KMS-11 (cell line): ENCODE measurements around the gene ATP13A4.

Experiments used
- H2AFZ ChIP-seq: fragments of 200-600 bp; sonication (generic); 2 replicates; pipeline ENCODE4 v1.6.1; 2016; ENCODE audit warnings: antibody characterized with exemption, mixed run types, low read depth
- H3K27ac ChIP-seq: fragments of 200-600 bp; sonication (generic); 2 replicates; pipeline ENCODE4 v1.6.1; 2016; ENCODE audit warnings: mild to moderate bottlenecking, mixed run types
- H3K27me3 ChIP-seq: fragments of 200-600 bp; sonication (generic); 2 replicates; pipeline ENCODE4 v1.6.1; 2017; ENCODE audit warnings: mild to moderate bottlenecking, low read depth, mixed run types, moderate library complexity; ENCODE audit not compliant: insufficient read depth
- H3K36me3 ChIP-seq: fragments of 200-600 bp; sonication (generic); 2 replicates; pipeline ENCODE4 v1.6.1; 2017; ENCODE audit warnings: mild to moderate bottlenecking, mixed run types; ENCODE audit not compliant: insufficient read depth
- H3K4me1 ChIP-seq: fragments of 200-600 bp; sonication (generic); 2 replicates; pipeline ENCODE4 v1.6.1; 2016; ENCODE audit warnings: mild to moderate bottlenecking, low read depth, mixed run types; ENCODE audit not compliant: poor library complexity, severe bottlenecking
- H3K4me2 ChIP-seq: fragments of 200-600 bp; sonication (generic); 2 replicates; pipeline ENCODE4 v1.7.0; 2016; ENCODE audit warnings: mild to moderate bottlenecking, mixed run types
- H3K4me3 ChIP-seq: fragments of 200-600 bp; sonication (generic); IDR thresholded peaks from 2 replicates; pipeline ENCODE4 v1.6.1; 2017; ENCODE audit warnings: low read depth, low read length, mixed read lengths; ENCODE audit not compliant: insufficient read depth
- H3K79me2 ChIP-seq: fragments of 200-600 bp; sonication (generic); 2 replicates; pipeline ENCODE4 v1.6.1; 2016; ENCODE audit warnings: low read depth, mixed run types; ENCODE audit not compliant: insufficient read depth
- H3K9ac ChIP-seq: fragments of 200-600 bp; sonication (generic); 2 replicates; pipeline ENCODE4 v1.6.1; 2016; ENCODE audit warnings: mild to moderate bottlenecking, mixed run types
- H4K20me1 ChIP-seq: fragments of 200-600 bp; sonication (generic); 2 replicates; pipeline ENCODE4 v1.6.1; 2016; ENCODE audit warnings: mild to moderate bottlenecking, mixed run types; ENCODE audit not compliant: insufficient read depth
- CTCF ChIP-seq: fragments of 200-600 bp; sonication (generic); conservative IDR thresholded peaks from 2 replicates; pipeline ENCODE4 v1.6.1; 2017; ENCODE audit warnings: low read depth, mild to moderate bottlenecking, antibody characterized with exemption, low read length, moderate library complexity, mixed read lengths

ATP13A4 gene

DNA sequence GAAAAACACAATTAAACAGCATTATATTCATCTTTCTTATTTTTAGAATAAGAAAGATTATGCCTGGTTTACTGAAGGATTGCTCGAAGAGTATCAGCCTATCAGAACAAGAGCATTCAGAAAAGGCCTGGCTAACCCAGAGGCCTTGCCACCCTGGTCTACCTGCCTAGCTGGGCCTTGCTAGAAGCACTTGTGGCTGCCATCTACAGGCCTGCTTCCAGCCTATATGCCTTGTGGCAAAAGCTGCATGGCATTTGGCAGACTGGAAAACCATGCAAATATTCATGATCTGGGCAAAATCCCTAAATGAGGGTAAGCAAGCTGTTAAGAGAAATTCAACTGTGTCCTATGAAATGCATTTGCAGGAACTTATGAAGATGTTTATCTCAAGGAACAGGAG lies 9.3 kb upstream of the ATP13A4 start:
- Histone ChIP-seq H3K9ac (no peak overlapping the region), H3K27me3 (no peaks in the 10 kb centered on the region), H3K4me3 (no peak overlapping the region), H3K4me2 (no peak overlapping the region), H2AFZ (no peak overlapping the region), H3K27ac (no peak overlapping the region), H4K20me1 (no peaks in the 10 kb centered on the region), H3K36me3 (no peaks in the 10 kb centered on the region), H3K79me2 (no peaks in the 10 kb centered on the region), H3K4me1 (no peaks in the 10 kb centered on the region)
- 0 out of 2 replicates have a peak, but pooled peaks have one; percentile 20 for TF ChIP-seq CTCF

GRCh38 chr3:193563426-193563825 lies 8.7 kb upstream of the ATP13A4 start:
- Histone ChIP-seq H2AFZ (no peak overlapping the region), H4K20me1 (no peaks in the 10 kb centered on the region), H3K36me3 (no peaks in the 10 kb centered on the region), H3K27me3 (no peaks in the 10 kb centered on the region), H3K4me3 (no peak overlapping the region), H3K27ac (no peak overlapping the region), H3K4me2 (no peak overlapping the region), H3K4me1 (no peaks in the 10 kb centered on the region), H3K9ac (no peak overlapping the region), H3K79me2 (no peaks in the 10 kb centered on the region)
- no peak for TF ChIP-seq CTCF

GRCh38 chr3:193560870-193561269 lies 6.2 kb upstream of the ATP13A4 start:
- Histone ChIP-seq H3K27ac (no peak overlapping the region), H3K9ac (no peak overlapping the region), H3K79me2 (no peaks in the 10 kb centered on the region), H4K20me1 (no peaks in the 10 kb centered on the region), H3K36me3 (no peaks in the 10 kb centered on the region), H2AFZ (no peak overlapping the region), H3K4me3 (no peak overlapping the region), H3K4me1 (no peaks in the 10 kb centered on the region), H3K4me2 (no peak overlapping the region), H3K27me3 (no peaks in the 10 kb centered on the region)
- TF ChIP-seq CTCF: no peak

DNA sequence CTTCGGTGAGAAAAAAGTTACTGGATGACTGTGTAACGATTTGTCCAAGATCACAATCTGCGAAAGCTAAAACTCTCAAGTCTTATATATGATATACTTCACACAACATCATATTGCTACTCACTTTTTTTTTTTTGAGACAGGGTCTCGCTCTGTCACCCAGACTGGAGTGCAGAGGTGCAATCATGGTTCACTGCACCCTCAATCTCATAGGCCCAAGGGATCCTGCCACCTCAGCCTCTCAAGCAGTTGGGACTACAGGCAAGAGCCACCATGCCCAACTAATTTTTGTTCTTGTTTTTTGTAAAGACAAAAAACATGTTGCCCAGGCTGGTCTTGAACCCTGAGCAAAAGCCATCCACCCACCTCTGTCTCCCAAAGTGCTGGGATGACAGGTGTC lies 5.4 kb upstream of the ATP13A4 start:
- Histone ChIP-seq H3K36me3 (no peaks in the 10 kb centered on the region), H3K4me3 (no peak overlapping the region), H3K79me2 (no peaks in the 10 kb centered on the region), H3K27ac (no peak overlapping the region), H3K4me2 (no peak overlapping the region), H3K27me3 (no peaks in the 10 kb centered on the region), H3K9ac (no peak overlapping the region), H4K20me1 (no peaks in the 10 kb centered on the region), H2AFZ (no peak overlapping the region), H3K4me1 (no peaks in the 10 kb centered on the region)
- TF ChIP-seq CTCF: no peak
